KMS-11 (cell line): ENCODE results near the gene CORO2B.

Experiments
- H2AFZ ChIP-seq: fragments of 200-600 bp; sonication (generic); 2 replicates; pipeline ENCODE4 v1.6.1; 2016; ENCODE audit warnings: antibody characterized with exemption, mixed run types, low read depth
- H3K27ac ChIP-seq: fragments of 200-600 bp; sonication (generic); 2 replicates; pipeline ENCODE4 v1.6.1; 2016; ENCODE audit warnings: mild to moderate bottlenecking, mixed run types
- H3K27me3 ChIP-seq: fragments of 200-600 bp; sonication (generic); 2 replicates; pipeline ENCODE4 v1.6.1; 2017; ENCODE audit warnings: mild to moderate bottlenecking, low read depth, mixed run types, moderate library complexity; ENCODE audit not compliant: insufficient read depth
- H3K36me3 ChIP-seq: fragments of 200-600 bp; sonication (generic); 2 replicates; pipeline ENCODE4 v1.6.1; 2017; ENCODE audit warnings: mild to moderate bottlenecking, mixed run types; ENCODE audit not compliant: insufficient read depth
- H3K4me1 ChIP-seq: fragments of 200-600 bp; sonication (generic); 2 replicates; pipeline ENCODE4 v1.6.1; 2016; ENCODE audit warnings: mild to moderate bottlenecking, low read depth, mixed run types; ENCODE audit not compliant: poor library complexity, severe bottlenecking
- H3K4me2 ChIP-seq: fragments of 200-600 bp; sonication (generic); 2 replicates; pipeline ENCODE4 v1.7.0; 2016; ENCODE audit warnings: mild to moderate bottlenecking, mixed run types
- H3K4me3 ChIP-seq: fragments of 200-600 bp; sonication (generic); IDR thresholded peaks from 2 replicates; pipeline ENCODE4 v1.6.1; 2017; ENCODE audit warnings: low read depth, low read length, mixed read lengths; ENCODE audit not compliant: insufficient read depth
- H3K79me2 ChIP-seq: fragments of 200-600 bp; sonication (generic); 2 replicates; pipeline ENCODE4 v1.6.1; 2016; ENCODE audit warnings: low read depth, mixed run types; ENCODE audit not compliant: insufficient read depth
- H3K9ac ChIP-seq: fragments of 200-600 bp; sonication (generic); 2 replicates; pipeline ENCODE4 v1.6.1; 2016; ENCODE audit warnings: mild to moderate bottlenecking, mixed run types
- H4K20me1 ChIP-seq: fragments of 200-600 bp; sonication (generic); 2 replicates; pipeline ENCODE4 v1.6.1; 2016; ENCODE audit warnings: mild to moderate bottlenecking, mixed run types; ENCODE audit not compliant: insufficient read depth
- CTCF ChIP-seq: fragments of 200-600 bp; sonication (generic); conservative IDR thresholded peaks from 2 replicates; pipeline ENCODE4 v1.6.1; 2017; ENCODE audit warnings: low read depth, mild to moderate bottlenecking, antibody characterized with exemption, low read length, moderate library complexity, mixed read lengths

Gene CORO2B

GRCh38 chr15:68684476-68684875 is 105.7 kb downstream of the CORO2B start:
- Histone ChIP-seq H3K79me2 (no peaks in the 10 kb centered on the region), H4K20me1 (no peaks in the 10 kb centered on the region), H3K4me2 (no peak overlapping the region), H3K4me3 (no peak overlapping the region), H3K27me3 (no peaks in the 10 kb centered on the region), H3K27ac (no peak overlapping the region), H3K9ac (no peak overlapping the region), H2AFZ (no peak overlapping the region), H3K36me3 (no peaks in the 10 kb centered on the region), H3K4me1 (no peaks in the 10 kb centered on the region)
- no peak for TF ChIP-seq CTCF

- H3K4me1 ChIP-seq: no peaks in the 10 kb centered on the region
- no peak overlapping the region for H2AFZ ChIP-seq
- H3K36me3 ChIP-seq: no peaks in the 10 kb centered on the region
- no peak for TF ChIP-seq CTCF
- H3K4me3 ChIP-seq: no peak overlapping the region
- H3K9ac ChIP-seq: no peak overlapping the region
- H4K20me1 ChIP-seq: no peaks in the 10 kb centered on the region
- no peak overlapping the region for H3K4me2 ChIP-seq
- no peaks in the 10 kb centered on the region for H3K79me2 ChIP-seq
- H3K27ac ChIP-seq: no peak overlapping the region
- no peaks in the 10 kb centered on the region for H3K27me3 ChIP-seq
These were observed 108.4 kb downstream of the CORO2B start for GRCh38 chr15:68687136-68687735.

GRCh38 chr15:68691705-68692104 is 112.9 kb downstream of the CORO2B start:
- H2AFZ ChIP-seq: no peak overlapping the region
- no peaks in the 10 kb centered on the region for H3K79me2 ChIP-seq
- H3K4me3 ChIP-seq: no peak overlapping the region
- H3K4me2 ChIP-seq: no peak overlapping the region
- H3K27me3 ChIP-seq: no peaks in the 10 kb centered on the region
- H3K27ac ChIP-seq: no peak overlapping the region
- H3K9ac ChIP-seq: no peak overlapping the region
- H3K4me1 ChIP-seq: no peaks in the 10 kb centered on the region
- TF ChIP-seq CTCF: no peak
- H3K36me3 ChIP-seq: no peaks in the 10 kb centered on the region
- no peaks in the 10 kb centered on the region for H4K20me1 ChIP-seq

- no peaks in the 10 kb centered on the region for H4K20me1 ChIP-seq
- no peaks in the 10 kb centered on the region for H3K27me3 ChIP-seq
- no peaks in the 10 kb centered on the region for H3K4me1 ChIP-seq
- no peak overlapping the region for H3K9ac ChIP-seq
- H3K4me3 ChIP-seq: no peak overlapping the region
- no peak overlapping the region for H3K27ac ChIP-seq
- H3K36me3 ChIP-seq: no peaks in the 10 kb centered on the region
- H3K4me2 ChIP-seq: no peak overlapping the region
- H2AFZ ChIP-seq: no peak overlapping the region
- H3K79me2 ChIP-seq: no peaks in the 10 kb centered on the region
- TF ChIP-seq CTCF: no peak
These were observed 114.3 kb downstream of the CORO2B start for GRCh38 chr15:68693071-68693470.
